Loucy (cell line): ENCODE data around the gene NSMCE1.

Source experiments
- H2AFZ ChIP-seq: fragments of 200-600 bp; sonication (generic); 2 replicates; pipeline ENCODE4 v1.6.0; 2016; ENCODE audit warnings: antibody characterized with exemption, mild to moderate bottlenecking, low read length, moderate library complexity
- H3F3A ChIP-seq: fragments of 200-600 bp; 2 replicates; pipeline ENCODE4 v1.6.0; 2016; ENCODE audit warnings: antibody characterized with exemption, low read depth, mild to moderate bottlenecking
- H3K27me3 ChIP-seq: fragments of 200-600 bp; sonication (generic); 2 replicates; pipeline ENCODE4 v1.6.1; 2014; ENCODE audit warnings: low read length, mild to moderate bottlenecking; ENCODE audit not compliant: insufficient read depth, poor library complexity, severe bottlenecking
- H3K36me3 ChIP-seq: fragments of 200-600 bp; sonication (generic); 2 replicates; pipeline ENCODE4 v1.6.1; 2016; ENCODE audit warnings: low read length; ENCODE audit not compliant: insufficient read depth
- H3K4me1 ChIP-seq: fragments of 200-600 bp; sonication (generic); 2 replicates; pipeline ENCODE4 v1.5.1; 2014; ENCODE audit warnings: low read length, mild to moderate bottlenecking; ENCODE audit not compliant: insufficient read depth, poor library complexity, severe bottlenecking
- H3K4me2 ChIP-seq: fragments of 200-600 bp; sonication (generic); 2 replicates; pipeline ENCODE4 v1.6.0; 2014; ENCODE audit warnings: antibody characterized with exemption, low read length, low read depth, mild to moderate bottlenecking; ENCODE audit not compliant: poor library complexity, severe bottlenecking
- H3K4me3 ChIP-seq: fragments of 200-600 bp; sonication (generic); 2 replicates; pipeline ENCODE4 v1.5.1; 2014; ENCODE audit warnings: low read length, mild to moderate bottlenecking, mixed read lengths; ENCODE audit not compliant: poor library complexity, severe bottlenecking
- H3K79me2 ChIP-seq: fragments of 200-600 bp; sonication (generic); 2 replicates; pipeline ENCODE4 v1.6.1; 2014; ENCODE audit warnings: low read length; ENCODE audit not compliant: insufficient read depth
- H3K9ac ChIP-seq: fragments of 200-600 bp; sonication (generic); 2 replicates; pipeline ENCODE4 v1.6.0; 2014; ENCODE audit warnings: mild to moderate bottlenecking, low read depth, low read length, moderate library complexity; ENCODE audit not compliant: poor library complexity, severe bottlenecking
- H3K9me2 ChIP-seq: fragments of 200-600 bp; sonication (generic); replicated peaks from 2 replicates; pipeline ENCODE4 v1.6.1; 2016; ENCODE audit warnings: low read depth, low read length, mixed read lengths
- H3K9me3 ChIP-seq: fragments of 200-600 bp; sonication (generic); 2 replicates; pipeline ENCODE4 v1.6.1; 2014; ENCODE audit warnings: mild to moderate bottlenecking, antibody characterized with exemption, low read length, low read depth; ENCODE audit not compliant: insufficient read depth
- H4K20me1 ChIP-seq: fragments of 200-600 bp; sonication (generic); 2 replicates; pipeline ENCODE4 v1.6.0; 2014; ENCODE audit warnings: antibody characterized with exemption, low read length, mild to moderate bottlenecking; ENCODE audit not compliant: insufficient read depth, poor library complexity, severe bottlenecking
- EZH2phosphoT487 ChIP-seq: fragments of 200-600 bp; IDR thresholded peaks from 2 replicates; pipeline ENCODE4 v1.6.1; 2018; ENCODE audit warnings: antibody characterized with exemption, mild to moderate bottlenecking, moderate library complexity, borderline replicate concordance
- TF ChIP-seq, protein P1 (sequence below): fragments of 200-600 bp; sonication (generic); conservative IDR thresholded peaks from 2 replicates; pipeline ENCODE4 v1.5.1; 2014; ENCODE audit warnings: mild to moderate bottlenecking, antibody characterized with exemption, low read length

Gene NSMCE1

DNA sequence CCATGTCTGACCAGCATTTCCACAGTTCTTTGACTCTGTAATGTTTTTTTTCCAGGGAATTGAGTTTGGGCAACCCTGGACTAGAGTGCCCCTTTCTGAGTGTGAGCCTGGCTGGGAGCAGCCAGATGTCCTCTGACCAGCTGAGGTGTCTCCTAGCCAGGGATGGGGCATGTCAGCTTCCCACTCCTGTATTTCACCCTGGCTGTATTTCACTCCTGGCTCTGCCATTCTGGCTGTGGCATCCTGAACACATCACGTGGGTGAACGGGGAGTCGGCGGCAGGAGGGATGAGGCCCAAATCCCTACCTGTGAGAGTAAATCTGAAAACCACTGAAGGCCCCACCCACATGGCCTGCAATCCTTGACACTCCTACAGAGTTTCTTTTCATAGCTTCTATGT lies 34.0 kb downstream of the NSMCE1 start:
- Histone ChIP-seq H3K4me1 (peaks cover 84% of the 10 kb centered on the region), H3F3A (peaks cover 7% of the 10 kb centered on the region; the same call in 1 of the 2 replicates), H3K36me3 (no peaks in the 10 kb centered on the region), H3K4me2 (peak overlapping the region; percentile 63), H3K27me3 (no peaks in the 10 kb centered on the region), H3K4me3 (peak overlapping the region; percentile 54), H3K9me3 (no peaks in the 10 kb centered on the region), H3K9ac (peak overlapping the region; percentile 67), H4K20me1 (no peaks in the 10 kb centered on the region), H3K9me2 (no peaks in the 10 kb centered on the region), H3K79me2 (peaks cover 8% of the 10 kb centered on the region; the same call in 1 of the 2 replicates), H2AFZ (no peak overlapping the region)
- TF ChIP-seq EZH2phosphoT487: no peak
- TF ChIP-seq, protein P1, sequence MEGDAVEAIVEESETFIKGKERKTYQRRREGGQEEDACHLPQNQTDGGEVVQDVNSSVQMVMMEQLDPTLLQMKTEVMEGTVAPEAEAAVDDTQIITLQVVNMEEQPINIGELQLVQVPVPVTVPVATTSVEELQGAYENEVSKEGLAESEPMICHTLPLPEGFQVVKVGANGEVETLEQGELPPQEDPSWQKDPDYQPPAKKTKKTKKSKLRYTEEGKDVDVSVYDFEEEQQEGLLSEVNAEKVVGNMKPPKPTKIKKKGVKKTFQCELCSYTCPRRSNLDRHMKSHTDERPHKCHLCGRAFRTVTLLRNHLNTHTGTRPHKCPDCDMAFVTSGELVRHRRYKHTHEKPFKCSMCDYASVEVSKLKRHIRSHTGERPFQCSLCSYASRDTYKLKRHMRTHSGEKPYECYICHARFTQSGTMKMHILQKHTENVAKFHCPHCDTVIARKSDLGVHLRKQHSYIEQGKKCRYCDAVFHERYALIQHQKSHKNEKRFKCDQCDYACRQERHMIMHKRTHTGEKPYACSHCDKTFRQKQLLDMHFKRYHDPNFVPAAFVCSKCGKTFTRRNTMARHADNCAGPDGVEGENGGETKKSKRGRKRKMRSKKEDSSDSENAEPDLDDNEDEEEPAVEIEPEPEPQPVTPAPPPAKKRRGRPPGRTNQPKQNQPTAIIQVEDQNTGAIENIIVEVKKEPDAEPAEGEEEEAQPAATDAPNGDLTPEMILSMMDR: no peak

DNA sequence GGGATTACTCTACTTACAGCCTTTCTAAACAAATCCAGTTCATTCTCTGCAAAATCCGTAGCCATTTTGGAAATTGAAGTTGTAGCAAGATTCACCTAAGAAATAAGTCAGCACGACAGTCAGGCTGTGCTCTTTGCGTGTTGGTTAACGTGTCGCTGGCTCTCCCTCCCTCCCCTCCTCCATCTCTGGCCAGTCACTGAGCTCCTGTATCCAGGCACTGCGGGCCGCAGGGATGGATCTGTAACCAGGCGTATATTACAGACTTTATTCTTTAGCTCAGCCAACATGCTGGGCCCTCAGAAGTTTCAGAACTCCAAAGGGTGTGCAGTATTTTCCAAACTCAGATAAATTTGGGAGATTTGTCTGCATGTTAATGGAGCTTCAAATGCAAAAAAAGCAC lies 34.4 kb downstream of the NSMCE1 start:
- Histone ChIP-seq H3K4me2 (peak overlapping the region; percentile 63), H3K79me2 (peaks cover 8% of the 10 kb centered on the region; the same call in 1 of the 2 replicates), H2AFZ (no peak overlapping the region), H3K36me3 (no peaks in the 10 kb centered on the region), H3K9me3 (no peaks in the 10 kb centered on the region), H3K4me3 (peak overlapping the region; percentile 54), H3K27me3 (no peaks in the 10 kb centered on the region), H3K9me2 (no peaks in the 10 kb centered on the region), H3K9ac (peak overlapping the region; percentile 67), H3F3A (peaks cover 7% of the 10 kb centered on the region; the same call in 1 of the 2 replicates), H3K4me1 (peaks cover 84% of the 10 kb centered on the region), H4K20me1 (no peaks in the 10 kb centered on the region)
- TF ChIP-seq EZH2phosphoT487: no peak
- TF ChIP-seq, protein P1: no peak

DNA sequence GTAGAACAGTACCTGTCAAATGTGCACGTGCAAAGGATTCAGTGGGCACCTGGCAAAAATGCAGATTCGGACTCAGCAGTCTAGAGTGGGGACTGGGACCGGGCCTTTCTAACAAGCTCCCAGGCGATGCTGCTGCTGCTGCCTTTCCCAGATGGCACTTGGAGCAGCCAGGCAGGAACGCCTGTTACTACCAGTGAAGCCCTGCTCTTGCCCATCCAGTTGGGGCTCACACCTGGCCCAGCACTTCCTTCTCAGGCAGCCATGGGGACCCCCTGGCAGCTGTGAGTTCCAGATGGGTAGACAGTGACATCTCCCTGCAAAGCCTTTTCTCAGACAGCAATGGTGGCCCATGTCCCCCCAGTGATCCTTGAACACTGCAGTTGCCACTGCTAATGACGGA lies 34.8 kb downstream of the NSMCE1 start:
- Histone ChIP-seq H4K20me1 (no peaks in the 10 kb centered on the region), H3K9ac (peak overlapping the region; percentile 67), H3K79me2 (peaks cover 8% of the 10 kb centered on the region; the same call in 1 of the 2 replicates), H3K27me3 (no peaks in the 10 kb centered on the region), H3K4me1 (peaks cover 84% of the 10 kb centered on the region), H3K9me3 (no peaks in the 10 kb centered on the region), H3F3A (peaks cover 7% of the 10 kb centered on the region; the same call in 1 of the 2 replicates), H3K9me2 (no peaks in the 10 kb centered on the region), H3K4me2 (peak overlapping the region; percentile 63), H3K36me3 (no peaks in the 10 kb centered on the region), H3K4me3 (no peak overlapping the region), H2AFZ (no peak overlapping the region)
- TF ChIP-seq, protein P1: no peak
- TF ChIP-seq EZH2phosphoT487: no peak
